GM18511 (cell line): ENCODE data around the gene PUS1.
A peak's percentile ranks its signal among the peaks of the same experiment; 100 is the strongest.
"Not testable (repeated sequence)": the region's sequence is repeated elsewhere in the genome, so short reads cannot be mapped to it uniquely, and the experiment has no call there.

Source experiments
- ATAC-seq: cut with Tn5 transposase; IDR thresholded peaks from one replicate; pipeline ENCODE4 v1.9.1; 2021; ENCODE audit warnings: mild to moderate bottlenecking, moderate library complexity; ENCODE audit not compliant: unreplicated experiment

Gene PUS1

GRCh38 chr12:131933387-131933786, 4.3 kb downstream of the PUS1 start:
- ATAC-seq: no peak

GRCh38 chr12:131934535-131934934, 5.5 kb downstream of the PUS1 start:
- no peak for ATAC-seq

- no peak for ATAC-seq
Observed at GRCh38 chr12:131938082-131938481, 9.0 kb downstream of the PUS1 start.

GRCh38 chr12:131939007-131939406, 9.9 kb downstream of the PUS1 start:
- no peak for ATAC-seq

GRCh38 chr12:131940141-131940547, 11.1 kb downstream of the PUS1 start:
- ATAC-seq: no peak

GRCh38 chr12:131941116-131941986, 12.3 kb downstream of the PUS1 start:
- no peak for ATAC-seq

GRCh38 chr12:131941987-131942341, 12.9 kb downstream of the PUS1 start:
- no peak for ATAC-seq

GRCh38 chr12:131942671-131943070, 13.6 kb downstream of the PUS1 start:
- no peak for ATAC-seq

- no peak for ATAC-seq
Observed at GRCh38 chr12:131943389-131943788, 14.3 kb downstream of the PUS1 start.

- no peak for ATAC-seq
Observed at GRCh38 chr12:131943876-131944275, 14.8 kb downstream of the PUS1 start.

- no peak for ATAC-seq
Observed at GRCh38 chr12:131944601-131945251, 15.7 kb downstream of the PUS1 start.

- ATAC-seq: no peak
Observed at GRCh38 chr12:131946757-131947156, 17.7 kb downstream of the PUS1 start.

GRCh38 chr12:131947482-131948027, 18.5 kb downstream of the PUS1 start:
- no peak for ATAC-seq

GRCh38 chr12:131948166-131948712, 19.2 kb downstream of the PUS1 start:
- no peak for ATAC-seq

GRCh38 chr12:131948713-131949430, 19.8 kb downstream of the PUS1 start:
- not testable (repeated sequence) for ATAC-seq

GRCh38 chr12:131949431-131950181, 20.5 kb downstream of the PUS1 start, which contains the start of gene EP400:
Gene EP400, plus strand, starts transcription at chr12:131949942. Its CDS starts 10,678 bp downstream, at chr12:131960620.
- ATAC-seq: peak; percentile 86

- peak; percentile 37 for ATAC-seq
Observed at GRCh38 chr12:131950182-131950913, 21.3 kb downstream of the PUS1 start.

GRCh38 chr12:131953810-131954209, 24.7 kb downstream of the PUS1 start:
- not testable (repeated sequence) for ATAC-seq

- not testable (repeated sequence) for ATAC-seq
Observed at GRCh38 chr12:131954460-131954859, 25.4 kb downstream of the PUS1 start.
